DMS153 treated with DMSO at 0.1 percent for 48 hours (cell line): ENCODE measurements around the gene RPS6KL1.
"Not testable (repeated sequence)": the region's sequence is repeated elsewhere in the genome, so short reads cannot be mapped to it uniquely, and the experiment has no call there.

Source experiments
- DNase-seq: peaks from one replicate; lab custom pipeline; 2025; ENCODE audit not compliant: unreplicated experiment; lab: John Stamatoyannopoulos, UW

RPS6KL1 gene

DNA sequence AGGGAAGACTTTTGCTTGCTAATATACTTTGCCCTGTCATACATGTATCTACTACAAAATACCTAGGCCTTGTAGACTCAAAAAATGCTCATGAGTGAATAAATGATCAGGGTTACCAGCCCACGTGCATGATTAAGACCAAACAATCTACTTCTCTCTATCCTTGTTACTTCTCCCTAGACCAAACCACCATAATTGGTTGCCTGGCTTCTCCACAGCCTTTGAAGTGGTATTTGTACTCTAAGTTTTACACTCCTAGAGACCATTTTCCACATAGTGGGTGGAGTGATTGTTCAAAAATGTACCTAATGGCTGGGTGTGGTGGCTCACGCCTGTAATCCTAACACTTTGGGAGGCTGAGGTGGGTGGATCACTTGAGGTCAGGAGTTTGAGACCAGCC, 14.1 kb upstream of the RPS6KL1 start:
- no peak for DNase-seq

DNA sequence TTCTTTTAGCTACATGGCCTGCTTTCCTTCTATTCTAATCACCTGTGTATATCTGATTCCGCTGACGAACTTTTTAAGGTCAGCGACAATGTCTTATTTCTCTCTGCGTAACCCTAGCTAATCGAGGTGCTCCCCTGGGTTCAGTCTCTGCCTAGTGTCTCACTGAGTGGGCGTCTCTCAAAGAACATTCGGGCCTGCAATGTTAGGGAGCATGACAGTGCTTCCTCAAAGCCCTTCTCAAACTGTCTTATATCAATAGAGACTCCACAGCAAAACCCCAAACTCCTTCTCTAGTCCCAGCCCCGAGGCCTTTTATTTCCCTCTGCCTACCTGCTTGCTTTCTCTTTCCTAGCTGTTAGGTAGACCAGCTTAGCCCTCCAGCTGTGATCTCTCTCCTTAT, 13.7 kb upstream of the RPS6KL1 start:
- no peak for DNase-seq

DNA sequence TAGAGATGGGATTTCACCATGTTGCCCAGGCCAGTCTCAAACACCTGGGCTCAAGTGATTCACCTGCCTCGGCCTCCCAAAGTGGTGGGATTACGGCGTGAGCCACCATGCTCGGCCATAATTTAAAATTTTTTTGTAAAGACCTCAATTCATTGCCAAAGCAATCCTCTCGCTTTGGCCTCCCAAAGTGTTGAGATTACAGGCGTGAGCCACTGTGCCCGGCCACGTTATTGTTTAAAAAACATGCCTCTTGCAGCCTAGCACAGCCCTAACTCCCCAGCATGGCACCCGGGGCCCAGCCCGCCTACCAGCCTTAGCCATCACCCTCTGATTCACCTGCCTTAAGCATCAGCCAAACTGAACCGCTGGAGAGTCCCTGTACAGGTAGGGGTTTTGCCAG, 13.1 kb upstream of the RPS6KL1 start:
- DNase-seq: no peak

- no peak for DNase-seq
Measured at GRCh38 chr14:74935360-74935680, 12.3 kb upstream of the RPS6KL1 start.

DNA sequence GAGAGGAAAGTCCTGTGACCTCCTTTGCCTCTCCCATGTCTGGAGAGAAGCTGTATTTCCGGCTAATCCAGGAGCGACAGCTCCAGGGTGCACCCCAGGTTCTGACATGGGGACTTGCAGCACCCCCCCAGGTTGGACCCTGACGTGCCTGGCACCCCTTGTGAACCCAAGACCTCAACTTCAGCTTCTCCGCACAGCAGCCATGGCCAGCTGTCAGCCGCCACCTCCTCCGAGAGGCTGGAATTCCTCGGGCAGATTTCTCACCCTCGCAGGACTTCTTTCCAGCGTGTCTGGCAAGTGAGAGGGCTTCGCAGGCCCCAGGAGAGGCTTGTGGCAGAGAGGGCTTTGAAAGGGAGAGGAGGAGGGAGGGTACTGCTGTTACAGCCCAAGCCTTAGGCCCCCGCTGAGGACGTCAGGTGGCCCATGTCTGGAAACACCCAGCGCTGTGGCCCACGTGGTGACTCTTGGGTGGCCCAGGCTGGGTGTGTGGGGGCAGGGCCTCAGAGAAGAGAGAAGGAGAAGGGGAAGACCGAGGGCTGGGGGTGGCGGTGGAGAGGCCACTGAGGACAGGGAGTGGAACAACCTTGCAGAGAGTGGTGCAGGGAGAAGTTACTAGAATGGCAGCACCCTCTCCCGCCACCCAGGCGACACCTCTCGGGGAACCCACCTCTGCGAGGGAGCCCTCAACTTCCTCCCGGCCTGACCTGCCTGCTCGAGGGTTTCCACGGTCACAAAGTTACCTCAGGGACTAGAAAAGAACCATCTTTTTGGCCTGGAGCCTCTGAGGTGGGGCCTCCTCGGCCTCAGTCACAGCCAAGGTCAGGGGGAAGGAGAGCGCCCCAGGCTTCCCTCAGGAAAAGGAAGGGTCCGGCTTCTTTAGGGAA, 11.7 kb upstream of the RPS6KL1 start:
- no peak for DNase-seq

DNA sequence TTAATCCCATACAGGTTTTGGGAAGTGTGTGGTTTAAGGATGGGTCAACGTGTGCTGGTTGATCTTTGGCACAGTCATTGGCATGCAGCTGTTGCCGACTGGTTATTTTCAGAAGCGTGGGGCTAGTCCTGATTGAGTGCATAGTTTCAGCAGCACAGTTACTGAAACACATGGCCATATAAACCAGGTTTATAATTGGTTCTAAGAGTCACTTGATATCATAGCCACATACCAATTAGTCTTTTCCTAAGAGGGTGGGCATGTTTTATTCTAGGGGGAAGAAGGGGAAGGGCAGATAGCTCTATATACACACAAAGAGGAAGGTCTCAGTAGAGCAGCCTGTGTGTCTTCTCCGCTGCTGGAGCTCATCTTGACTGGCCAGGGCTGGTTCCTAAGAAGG, 11.0 kb upstream of the RPS6KL1 start:
- DNase-seq: no peak

- not testable (repeated sequence) for DNase-seq
Measured at GRCh38 chr14:74932936-74933335, 9.9 kb upstream of the RPS6KL1 start.

GRCh38 chr14:74932401-74932901, 9.4 kb upstream of the RPS6KL1 start:
- DNase-seq: no peak

GRCh38 chr14:74931744-74932143, 8.7 kb upstream of the RPS6KL1 start:
- DNase-seq: not testable (repeated sequence)

- DNase-seq: no peak
Measured at GRCh38 chr14:74929242-74929641, 6.2 kb upstream of the RPS6KL1 start.

DNA sequence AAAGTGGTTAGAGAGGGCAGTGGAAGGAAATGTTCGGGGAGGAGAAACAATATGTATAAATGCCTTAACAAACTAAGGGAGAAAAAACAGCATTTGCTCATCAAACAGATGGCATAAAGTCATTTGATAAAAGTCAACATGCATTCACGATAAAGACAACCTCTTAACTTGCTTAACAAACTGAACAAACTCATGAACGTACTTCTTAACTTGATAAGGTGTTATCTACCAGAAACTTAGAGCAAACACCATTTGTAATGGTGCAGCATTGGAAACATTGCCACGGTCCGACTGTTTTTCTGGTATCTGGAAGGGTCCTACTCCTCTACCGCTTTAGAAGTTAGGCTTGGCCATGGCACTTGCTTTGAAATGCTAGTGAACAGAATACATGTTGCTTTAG, 4.2 kb upstream of the RPS6KL1 start:
- DNase-seq: no peak

GRCh38 chr14:74924061-74924460, 1.0 kb upstream of the RPS6KL1 start:
- no peak for DNase-seq

GRCh38 chr14:74921987-74922751, 891 bp downstream of the RPS6KL1 start:
- no peak for DNase-seq

- no peak for DNase-seq
Measured at GRCh38 chr14:74921053-74921620, 1.9 kb downstream of the RPS6KL1 start.

- no peak for DNase-seq
Measured at GRCh38 chr14:74920281-74920680, 2.8 kb downstream of the RPS6KL1 start.

GRCh38 chr14:74919421-74920165, 3.5 kb downstream of the RPS6KL1 start:
- DNase-seq: no peak

- DNase-seq: no peak
Measured at GRCh38 chr14:74918380-74918779, 4.7 kb downstream of the RPS6KL1 start.

GRCh38 chr14:74917646-74918081, 5.4 kb downstream of the RPS6KL1 start:
- no peak for DNase-seq

DNA sequence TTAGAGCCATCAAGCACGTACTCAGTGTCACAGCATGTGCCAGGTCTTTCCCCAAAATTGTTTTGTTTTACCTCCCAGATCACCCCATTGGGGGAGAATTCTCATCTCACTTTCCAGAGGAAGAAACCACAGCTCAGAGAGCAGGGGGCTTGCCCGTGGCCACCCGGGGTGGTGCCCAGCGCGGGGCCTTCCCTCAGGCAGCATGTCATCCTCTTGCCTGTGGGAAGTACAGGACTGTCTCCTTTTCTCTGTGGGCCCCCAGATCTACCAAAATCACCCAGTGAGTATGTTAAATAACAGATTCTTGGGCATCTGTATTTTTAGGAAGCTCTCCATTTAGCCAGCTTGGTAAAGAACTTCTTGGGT, 5.9 kb downstream of the RPS6KL1 start:
- DNase-seq: no peak

GRCh38 chr14:74915826-74916225, 7.2 kb downstream of the RPS6KL1 start:
- no peak for DNase-seq

DNA sequence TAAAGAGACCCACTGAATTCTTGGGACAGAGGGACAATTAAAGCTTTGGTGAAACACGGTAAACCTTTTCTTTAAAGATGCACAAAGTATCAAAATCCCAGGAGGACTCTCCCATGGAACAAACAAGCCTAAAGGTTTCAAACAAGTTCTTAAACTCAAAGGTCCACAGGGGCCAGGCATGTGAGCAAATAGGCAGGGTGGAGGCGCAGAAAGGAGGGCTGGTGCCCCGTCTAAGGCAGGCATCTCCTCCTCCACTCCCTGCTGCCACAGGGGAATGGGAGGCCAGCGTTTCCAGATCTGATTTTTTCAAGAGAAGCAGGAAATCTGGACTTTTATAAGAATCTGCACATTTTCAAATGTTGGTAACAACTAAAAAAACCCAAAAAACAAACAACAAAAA, 7.6 kb downstream of the RPS6KL1 start:
- DNase-seq: no peak
